T47D (cell line): ENCODE results near the gene VILL.
"Not testable (repeated sequence)": the region's sequence is repeated elsewhere in the genome, so short reads cannot be mapped to it uniquely, and the experiment has no call there.

Experiments used
- DNase-seq, 2 experiments: peaks; one replicate each; pipeline versions ENCODE4 v3.0.0 to v3.0.0-alpha.2; 2011 to 2012; ENCODE audit warnings: low read depth in 1 of 2, low spot score in 1 of 2
- JUND ChIP-seq: IDR thresholded peaks from 2 replicates; pipeline ENCODE4 v1.6.1; 2012; ENCODE audit warnings: low read depth
- in situ Hi-C: cut with HindIII; loops from 2 replicates; pipeline ENCODE4 v1.10.0; 2016; ENCODE audit warnings: low sequenced_read_pairs, low pct_unique_long_range_greater_than_20kb

Gene VILL

GRCh38 chr3:38032328-38032865 is 41.8 kb downstream of the VILL start:
- no peak for DNase-seq
- in situ Hi-C loops, result no loop called here
- no peak for TF ChIP-seq JUND

DNA sequence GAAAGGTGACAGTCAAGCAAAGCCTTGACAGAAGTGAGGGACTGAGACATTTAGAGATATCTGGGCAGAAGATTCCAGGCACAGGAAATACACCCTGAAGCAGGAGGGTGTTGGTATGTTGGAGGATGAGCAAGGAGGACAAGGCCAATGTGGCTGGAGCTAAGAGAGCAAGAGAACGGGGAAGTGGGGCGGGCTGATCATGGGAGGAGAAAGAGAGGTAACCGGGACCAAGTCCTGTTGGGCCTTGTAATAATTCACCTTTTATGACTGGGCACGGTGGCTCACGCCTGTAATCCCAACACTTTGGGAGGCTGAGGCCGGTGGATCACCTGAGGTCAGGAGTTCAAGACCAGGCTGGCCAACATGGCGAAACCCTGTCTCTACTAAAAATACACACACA is 43.0 kb downstream of the VILL start:
- DNase-seq, in situ Hi-C loops: not testable (repeated sequence)

DNA sequence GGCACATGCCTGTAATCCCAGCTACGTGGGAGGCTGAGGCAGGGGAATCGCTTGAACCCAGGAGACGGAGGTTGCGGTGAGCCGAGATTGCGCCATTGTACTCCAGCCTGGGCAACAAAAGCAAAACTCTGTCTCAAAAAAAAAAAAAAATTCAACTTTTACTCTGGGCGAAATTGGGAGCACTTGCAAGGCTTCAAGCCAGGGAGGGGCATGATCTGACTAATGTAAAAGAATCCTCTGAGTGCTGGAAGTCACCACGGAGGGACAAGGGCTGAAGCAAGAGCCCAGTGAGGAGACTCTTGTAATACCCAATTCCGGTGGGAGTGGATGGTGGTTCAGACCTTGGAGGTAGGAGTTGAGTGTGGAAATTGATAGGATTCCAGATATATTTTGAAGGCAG is 43.7 kb downstream of the VILL start:
- DNase-seq, in situ Hi-C loops: not testable (repeated sequence)

DNA sequence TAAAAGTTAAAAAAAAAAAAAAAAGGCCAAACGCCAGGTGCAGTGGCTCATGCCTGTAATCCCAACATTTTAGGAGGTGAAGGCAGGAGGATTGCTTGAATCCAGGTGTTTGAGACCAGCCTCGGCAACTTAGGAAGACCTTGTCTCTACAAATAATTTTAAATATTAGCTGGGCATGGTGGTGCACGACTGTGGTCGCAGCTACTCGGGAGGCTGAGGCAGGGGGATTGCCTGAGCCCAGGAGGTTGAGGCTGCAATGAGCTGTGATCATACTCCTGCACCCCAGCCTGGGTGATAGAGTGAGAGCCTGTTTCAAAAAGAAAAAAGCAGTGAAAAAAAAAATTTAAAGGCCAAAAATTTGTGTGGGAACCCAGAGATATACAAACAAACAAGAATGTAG is 45.7 kb downstream of the VILL start:
- in situ Hi-C loops, result no loop called here
- DNase-seq, result no peak
- no peak for TF ChIP-seq JUND

DNA sequence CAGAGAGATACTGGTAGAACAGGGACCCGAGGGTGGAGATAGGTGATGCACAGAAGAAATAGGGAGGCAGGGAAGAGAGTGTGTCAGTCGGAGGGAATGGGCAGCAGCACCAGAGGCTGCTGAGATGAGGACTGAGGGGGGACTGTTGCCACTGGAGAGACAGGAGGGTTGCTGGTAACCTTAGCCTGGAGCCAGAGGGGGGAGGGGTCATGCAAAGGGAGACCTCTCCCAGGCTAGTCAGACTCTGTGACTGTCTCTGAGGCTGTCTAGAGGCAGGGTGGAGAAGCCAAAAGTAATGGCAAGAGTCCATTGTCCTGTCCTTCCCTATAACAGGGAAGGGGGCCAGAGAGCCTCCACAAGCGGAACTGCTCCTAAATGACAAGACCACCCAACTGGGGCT is 46.3 kb downstream of the VILL start:
- TF ChIP-seq JUND, result no peak
- in situ Hi-C loops, result no loop called here
- no peak for DNase-seq

- TF ChIP-seq JUND, result no peak
- in situ Hi-C loops, result no loop called here
- DNase-seq, result no peak
Measured at GRCh38 chr3:38038447-38038911, 47.9 kb downstream of the VILL start.

- DNase-seq, result no peak
- in situ Hi-C loops, result no loop called here
- no peak for TF ChIP-seq JUND
Measured at GRCh38 chr3:38039101-38039898, 48.7 kb downstream of the VILL start, which contains the start of gene DLEC1. Gene DLEC1 (plus strand): TSS chr3:38039208. CDS start chr3:38039226, 18 bp downstream.

GRCh38 chr3:38039899-38040261 is 49.3 kb downstream of the VILL start:
- no peak for TF ChIP-seq JUND
- in situ Hi-C loops, result no loop called here
- peak in 1 of 2 experiments; percentile 49 for DNase-seq

DNA sequence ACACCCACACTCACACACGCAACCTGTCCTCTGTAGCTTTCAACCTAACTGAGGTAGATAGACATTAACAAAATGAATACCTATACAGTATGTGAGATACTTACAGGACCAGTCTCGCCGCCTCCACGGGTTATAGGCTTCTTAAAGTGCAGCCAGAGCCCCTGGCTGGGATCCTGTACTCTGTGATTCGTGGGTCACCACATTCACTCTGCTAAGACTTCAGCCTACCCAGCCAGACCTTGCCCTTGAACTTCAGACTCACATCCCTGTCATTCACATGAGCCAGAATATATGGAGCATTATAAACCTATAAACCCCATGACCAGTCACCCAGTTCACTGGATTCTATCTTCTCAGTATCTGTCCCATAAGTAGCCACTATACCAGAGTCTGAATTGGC is 49.8 kb downstream of the VILL start:
- TF ChIP-seq JUND, result no peak
- in situ Hi-C loops, result no loop called here
- DNase-seq, result no peak

DNA sequence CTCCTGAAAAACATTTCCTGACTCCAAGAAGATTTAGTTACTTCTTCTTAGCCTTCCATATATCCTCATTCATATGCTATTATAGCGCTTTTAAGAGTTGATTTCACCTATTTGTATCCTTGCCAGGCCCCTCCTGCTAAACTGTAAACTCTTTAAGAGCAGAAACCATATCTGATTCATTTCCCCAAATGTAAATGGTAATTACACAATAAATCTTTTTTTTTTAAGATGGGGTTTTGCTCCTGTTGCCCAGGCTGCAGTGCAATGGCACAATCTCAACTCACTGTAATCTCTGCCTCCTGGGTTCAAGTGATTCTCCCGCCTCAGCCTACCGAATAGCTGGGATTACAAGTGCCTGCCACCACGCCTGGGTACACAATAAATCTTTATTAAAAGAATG is 52.9 kb downstream of the VILL start:
- no peak for DNase-seq
- TF ChIP-seq JUND, result no peak
- in situ Hi-C loops, result no loop called here

GRCh38 chr3:38046027-38046426 is 55.4 kb downstream of the VILL start:
- DNase-seq, result no peak
- TF ChIP-seq JUND, result no peak
- in situ Hi-C loops, result no loop called here

- TF ChIP-seq JUND, result no peak
- DNase-seq, result no peak
- in situ Hi-C loops, result no loop called here
Measured at GRCh38 chr3:38046821-38047220, 56.2 kb downstream of the VILL start.

DNA sequence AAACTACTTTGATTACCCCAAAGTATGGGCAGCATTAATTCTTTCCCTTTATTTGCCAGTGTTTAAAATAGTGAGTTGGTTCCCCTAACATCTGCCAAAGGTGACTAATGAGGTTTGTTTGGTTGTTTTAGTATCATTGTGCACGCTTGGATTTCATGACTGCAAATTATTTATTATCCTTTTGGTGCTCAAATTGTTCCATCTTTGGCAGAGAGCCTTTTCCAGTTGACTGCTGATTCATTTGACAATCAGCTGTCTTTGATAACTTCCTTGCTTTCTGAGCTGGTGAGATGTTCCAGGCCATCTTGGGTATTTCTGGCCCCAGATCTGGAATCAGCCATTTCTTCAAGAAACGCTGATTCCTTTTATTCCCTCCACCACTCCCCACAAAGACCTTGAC is 57.3 kb downstream of the VILL start:
- in situ Hi-C loops, result no loop called here
- no peak for DNase-seq
- TF ChIP-seq JUND, result no peak
